SJCRH30 (cell line): ENCODE data around the gene KCNMA1. TPM values are rescaled to one million over a fixed set of nuclear protein-coding genes. Genes with fewer than 3 reads are reported as not detected.

Source experiments
- DNase-seq, 2 experiments: peaks; one replicate each; pipeline ENCODE4 v3.0.0-alpha.2; 2015 to 2020
- H3K27ac ChIP-seq: fragments of 250-450 bp; sonication (Bioruptor Pico); 2 replicates; pipeline ENCODE4 v1.5.1; 2020; ENCODE audit warnings: mild to moderate bottlenecking, moderate library complexity
- H3K27me3 ChIP-seq: fragments of 250-450 bp; sonication (Bioruptor Pico); 2 replicates; pipeline ENCODE4 v1.5.1; 2020; ENCODE audit warnings: mild to moderate bottlenecking, moderate library complexity
- H3K36me3 ChIP-seq: fragments of 250-450 bp; sonication (Bioruptor Pico); 2 replicates; pipeline ENCODE4 v1.5.1; 2020; ENCODE audit warnings: mild to moderate bottlenecking, moderate library complexity
- H3K4me1 ChIP-seq: fragments of 250-450 bp; sonication (Bioruptor Pico); 2 replicates; pipeline ENCODE4 v1.5.1; 2020; ENCODE audit warnings: mild to moderate bottlenecking, moderate library complexity
- H3K4me3 ChIP-seq: fragments of 250-450 bp; sonication (Bioruptor Pico); 2 replicates; pipeline ENCODE4 v1.5.1; 2020; ENCODE audit warnings: mild to moderate bottlenecking, moderate library complexity
- H3K9me3 ChIP-seq: fragments of 250-450 bp; sonication (Bioruptor Pico); replicated peaks from 2 replicates; pipeline ENCODE4 v1.5.1; 2020; ENCODE audit warnings: mild to moderate bottlenecking, moderate library complexity
- total RNA-seq: library from RNA; depleted of rRNA; stranded (reverse); fragments of >200 nt; shearing (Covaris generic); gene quantifications from 2 replicates; pipeline ENCODE4 v1.2.3, GENCODE V29; 2014

Gene KCNMA1
- total RNA-seq, 1 experiment from 2014 or later: 0.69 TPM

- H3K27ac ChIP-seq: peak overlapping the region; percentile 92
- no peaks in the 10 kb centered on the region for H3K27me3 ChIP-seq
- no peaks in the 10 kb centered on the region for H3K9me3 ChIP-seq
- DNase-seq: no peak
- H3K36me3 ChIP-seq: no peaks in the 10 kb centered on the region
- H3K4me3 ChIP-seq: no peak overlapping the region
- H3K4me1 ChIP-seq: peaks cover 44% of the 10 kb centered on the region
Measured at GRCh38 chr10:77430530-77430929, 207.1 kb downstream of the KCNMA1 start.

DNA sequence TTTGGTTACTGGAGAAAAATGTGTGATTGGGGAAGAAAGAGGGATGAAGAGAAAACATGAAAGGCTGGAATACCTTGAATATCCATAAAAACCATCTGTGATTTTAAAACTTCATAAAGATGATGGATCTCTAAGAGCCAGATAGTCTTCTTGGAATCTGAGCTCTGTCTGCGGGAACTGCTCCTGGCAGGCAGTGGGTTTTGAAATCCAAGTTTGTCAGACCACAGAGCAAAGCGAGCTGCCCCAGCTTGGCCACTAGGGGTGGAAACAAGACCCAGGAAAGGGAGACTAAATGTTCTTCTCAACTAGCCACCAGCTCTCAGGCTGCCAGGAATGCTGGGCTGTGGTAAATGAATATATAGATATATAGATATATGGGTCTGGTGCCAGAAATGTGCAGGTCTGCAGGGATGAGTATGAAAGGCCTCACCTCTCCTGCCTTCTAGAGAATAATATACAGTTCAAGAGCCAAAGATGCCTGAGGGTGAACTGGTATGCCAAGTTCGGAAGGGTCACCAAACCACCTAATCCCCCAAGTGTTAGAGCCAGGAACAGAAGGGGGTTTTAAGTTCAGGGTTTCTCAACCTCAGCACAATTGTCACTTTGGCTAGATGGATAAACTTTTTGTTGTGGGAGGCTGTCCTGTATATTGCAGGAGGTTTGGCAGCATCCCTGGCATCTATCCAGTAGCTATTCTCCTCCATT, 208.8 kb downstream of the KCNMA1 start:
- H3K27ac ChIP-seq: peak overlapping the region; percentile 17
- no peaks in the 10 kb centered on the region for H3K27me3 ChIP-seq
- peak; percentile 72 to 78 for DNase-seq

DNA sequence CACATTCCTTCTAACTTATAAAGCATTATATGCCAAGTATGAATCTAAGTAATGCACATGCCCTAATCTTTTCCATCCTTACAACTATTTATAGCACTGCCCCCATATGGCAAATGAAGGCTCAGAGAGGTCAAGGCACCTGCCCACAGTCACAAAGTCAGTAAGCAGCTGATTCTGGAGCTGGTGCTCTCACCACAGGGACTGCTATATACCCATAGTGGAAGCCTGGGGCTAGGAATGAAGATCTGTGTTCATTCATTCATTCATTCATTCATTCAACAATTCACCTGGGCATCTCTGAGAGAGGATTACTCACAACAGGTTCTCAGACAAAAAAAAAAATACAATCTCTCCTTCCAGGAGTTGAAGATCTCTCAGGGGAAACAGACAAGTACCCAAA, 213.4 kb downstream of the KCNMA1 start:
- Histone ChIP-seq H3K9me3 (no peaks in the 10 kb centered on the region), H3K4me3 (no peak overlapping the region), H3K27ac (no peak overlapping the region), H3K4me1 (peaks cover 19% of the 10 kb centered on the region), H3K36me3 (no peaks in the 10 kb centered on the region), H3K27me3 (no peaks in the 10 kb centered on the region)
- DNase-seq: no peak

More for the DNA sequence above, 208.8 kb downstream of the KCNMA1 start:
- Histone ChIP-seq H3K9me3 (no peaks in the 10 kb centered on the region), H3K4me3 (no peak overlapping the region), H3K4me1 (peaks cover 40% of the 10 kb centered on the region), H3K36me3 (no peaks in the 10 kb centered on the region)

DNA sequence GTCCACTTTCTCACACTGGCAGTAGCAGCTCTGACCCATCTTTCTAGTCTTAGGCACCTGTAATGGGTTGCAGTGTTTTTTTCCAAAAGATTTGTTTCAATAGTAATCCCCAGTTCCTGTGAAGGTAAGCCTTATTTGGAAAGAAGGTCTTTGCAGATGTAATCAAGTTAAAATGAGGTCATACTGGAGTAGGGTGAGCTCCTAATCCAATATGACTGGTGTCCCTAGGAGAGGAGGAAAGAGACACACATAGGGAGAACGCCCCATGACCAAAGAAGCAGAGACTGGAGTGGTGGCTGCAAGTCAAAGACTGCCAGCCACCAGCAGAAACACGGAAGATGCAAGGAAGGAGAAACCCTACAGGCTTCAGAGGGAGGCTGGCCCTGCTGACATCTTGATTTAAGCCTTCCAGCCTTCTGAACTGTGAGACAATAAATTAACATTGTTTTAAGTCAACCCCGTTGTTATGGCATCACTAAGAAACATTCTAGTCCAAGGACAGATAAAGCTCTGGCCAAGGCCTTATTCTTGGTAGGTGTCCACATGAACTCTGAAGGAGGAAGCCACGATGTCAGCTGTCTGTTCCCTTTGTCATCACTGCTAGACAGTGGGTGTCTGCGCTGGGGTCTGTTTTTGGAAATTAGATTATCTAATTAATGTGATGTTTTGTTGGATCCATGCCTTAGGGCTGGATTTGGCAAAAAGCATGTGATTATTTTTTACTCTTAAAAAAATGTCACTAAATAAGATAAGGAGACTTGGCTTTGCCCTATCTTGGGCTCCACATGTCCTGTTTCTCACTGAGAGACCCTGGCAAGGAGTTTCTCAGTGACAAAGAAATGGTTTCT, 214.9 kb downstream of the KCNMA1 start:
- no peak for DNase-seq

DNA sequence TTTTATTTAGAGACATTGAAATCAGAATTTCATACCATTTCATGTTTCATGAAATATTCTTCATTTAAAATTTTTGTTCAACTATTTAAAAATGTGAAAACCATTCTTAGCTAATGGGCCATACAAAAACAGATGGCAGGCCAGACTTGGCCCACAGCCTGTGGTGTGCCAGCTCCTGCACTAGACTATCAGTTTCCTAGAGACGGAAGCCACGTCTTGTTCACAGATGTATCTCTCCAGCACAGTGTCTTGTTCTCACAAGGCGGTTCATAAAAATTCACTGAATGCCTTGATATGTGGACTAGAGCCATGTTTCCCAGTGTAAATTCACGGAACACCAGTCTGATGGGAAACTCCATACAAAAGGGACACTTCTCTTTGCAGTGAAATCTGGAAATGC, 216.0 kb downstream of the KCNMA1 start:
- no peak overlapping the region for H3K4me3 ChIP-seq
- H3K27me3 ChIP-seq: no peaks in the 10 kb centered on the region
- no peak for DNase-seq
- H3K36me3 ChIP-seq: no peaks in the 10 kb centered on the region
- no peak overlapping the region for H3K27ac ChIP-seq
- peaks cover 13% of the 10 kb centered on the region for H3K4me1 ChIP-seq
- no peaks in the 10 kb centered on the region for H3K9me3 ChIP-seq

More for the DNA sequence above, 214.9 kb downstream of the KCNMA1 start:
- Histone ChIP-seq H3K4me1 (peaks cover 7% of the 10 kb centered on the region), H3K4me3 (no peak overlapping the region), H3K36me3 (no peaks in the 10 kb centered on the region), H3K27me3 (no peaks in the 10 kb centered on the region), H3K27ac (no peak overlapping the region), H3K9me3 (no peaks in the 10 kb centered on the region)

GRCh38 chr10:77420947-77421523, 216.6 kb downstream of the KCNMA1 start:
- DNase-seq: no peak
- Histone ChIP-seq H3K36me3 (no peaks in the 10 kb centered on the region), H3K27me3 (no peaks in the 10 kb centered on the region), H3K4me3 (no peak overlapping the region), H3K4me1 (peaks cover 19% of the 10 kb centered on the region), H3K27ac (no peak overlapping the region), H3K9me3 (no peaks in the 10 kb centered on the region)

GRCh38 chr10:77419979-77420378, 217.6 kb downstream of the KCNMA1 start:
- no peak for DNase-seq
- Histone ChIP-seq H3K36me3 (no peaks in the 10 kb centered on the region), H3K27ac (no peak overlapping the region), H3K27me3 (no peaks in the 10 kb centered on the region), H3K4me1 (peaks cover 27% of the 10 kb centered on the region), H3K4me3 (no peak overlapping the region), H3K9me3 (no peaks in the 10 kb centered on the region)

- H3K4me1 ChIP-seq: peaks cover 27% of the 10 kb centered on the region
- no peaks in the 10 kb centered on the region for H3K36me3 ChIP-seq
- H3K27ac ChIP-seq: no peak overlapping the region
- DNase-seq: no peak
- H3K9me3 ChIP-seq: no peaks in the 10 kb centered on the region
- H3K27me3 ChIP-seq: no peaks in the 10 kb centered on the region
- H3K4me3 ChIP-seq: no peak overlapping the region
Measured at GRCh38 chr10:77419056-77419455, 218.6 kb downstream of the KCNMA1 start.

- peaks cover 27% of the 10 kb centered on the region for H3K4me1 ChIP-seq
- H3K9me3 ChIP-seq: no peaks in the 10 kb centered on the region
- H3K4me3 ChIP-seq: no peak overlapping the region
- no peaks in the 10 kb centered on the region; the same call in 1 of the 2 replicates for H3K27me3 ChIP-seq
- no peaks in the 10 kb centered on the region for H3K36me3 ChIP-seq
- no peak overlapping the region for H3K27ac ChIP-seq
- DNase-seq: no peak
Measured at GRCh38 chr10:77417806-77418640, 219.6 kb downstream of the KCNMA1 start.

GRCh38 chr10:77417359-77417758, 220.2 kb downstream of the KCNMA1 start:
- H3K27me3 ChIP-seq: no peaks in the 10 kb centered on the region; the same call in 1 of the 2 replicates
- H3K27ac ChIP-seq: no peak overlapping the region
- H3K4me1 ChIP-seq: peaks cover 20% of the 10 kb centered on the region
- DNase-seq: no peak
- no peak overlapping the region for H3K4me3 ChIP-seq
- H3K36me3 ChIP-seq: no peaks in the 10 kb centered on the region
- no peaks in the 10 kb centered on the region for H3K9me3 ChIP-seq

DNA sequence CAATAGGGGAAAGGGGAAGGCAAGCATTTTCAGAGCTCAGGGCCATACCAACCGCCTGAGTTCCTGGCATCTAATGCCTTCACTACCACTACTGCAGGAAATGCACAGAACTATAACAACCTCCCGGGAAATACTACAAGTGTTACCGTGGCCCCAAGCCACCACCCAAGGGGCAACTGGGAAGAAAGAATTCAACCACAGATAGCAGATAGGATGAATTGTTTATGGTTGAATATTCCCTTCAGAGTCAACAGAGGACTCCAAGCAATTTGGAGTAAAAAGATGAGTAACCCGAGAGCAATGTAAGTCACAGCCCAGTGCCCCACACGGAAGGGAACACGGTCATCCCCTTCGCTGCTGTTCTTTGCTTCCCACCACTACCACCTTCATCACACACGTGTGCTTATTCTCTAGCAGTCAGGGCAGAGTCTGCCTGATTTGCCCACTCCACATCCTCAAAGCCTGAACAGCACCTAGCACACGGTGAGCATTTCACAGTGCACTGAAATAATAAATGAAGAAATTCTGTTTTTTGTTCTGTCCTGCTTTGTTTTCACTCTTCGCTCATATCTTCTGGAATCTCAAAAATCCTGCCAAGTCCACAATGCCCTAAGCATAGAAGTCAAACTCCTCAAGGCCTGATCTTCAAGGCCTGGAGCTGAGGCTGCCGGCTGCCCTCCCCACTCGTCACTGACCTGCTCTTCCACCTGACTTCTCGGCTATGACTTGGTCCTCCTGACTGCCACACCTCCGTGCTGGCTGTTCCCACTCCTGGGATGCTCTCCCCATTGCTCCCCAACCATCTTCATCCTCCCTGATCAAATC, 221.1 kb downstream of the KCNMA1 start:
- no peak overlapping the region for H3K4me3 ChIP-seq
- H3K4me1 ChIP-seq: peaks cover 20% of the 10 kb centered on the region
- no peak overlapping the region for H3K27ac ChIP-seq

GRCh38 chr10:77415313-77415960, 222.2 kb downstream of the KCNMA1 start:
- no peaks in the 10 kb centered on the region; the same call in 1 of the 2 replicates for H3K27me3 ChIP-seq
- no peak for DNase-seq
- no peaks in the 10 kb centered on the region for H3K36me3 ChIP-seq
- H3K9me3 ChIP-seq: no peaks in the 10 kb centered on the region
- H3K27ac ChIP-seq: no peak overlapping the region
- H3K4me1 ChIP-seq: peaks cover 27% of the 10 kb centered on the region
- no peak overlapping the region for H3K4me3 ChIP-seq

More for the DNA sequence above, 221.1 kb downstream of the KCNMA1 start:
- Histone ChIP-seq H3K27me3 (no peaks in the 10 kb centered on the region; the same call in 1 of the 2 replicates), H3K9me3 (no peaks in the 10 kb centered on the region), H3K36me3 (no peaks in the 10 kb centered on the region)
- peak in 1 of 2 experiments; percentile 23 for DNase-seq

DNA sequence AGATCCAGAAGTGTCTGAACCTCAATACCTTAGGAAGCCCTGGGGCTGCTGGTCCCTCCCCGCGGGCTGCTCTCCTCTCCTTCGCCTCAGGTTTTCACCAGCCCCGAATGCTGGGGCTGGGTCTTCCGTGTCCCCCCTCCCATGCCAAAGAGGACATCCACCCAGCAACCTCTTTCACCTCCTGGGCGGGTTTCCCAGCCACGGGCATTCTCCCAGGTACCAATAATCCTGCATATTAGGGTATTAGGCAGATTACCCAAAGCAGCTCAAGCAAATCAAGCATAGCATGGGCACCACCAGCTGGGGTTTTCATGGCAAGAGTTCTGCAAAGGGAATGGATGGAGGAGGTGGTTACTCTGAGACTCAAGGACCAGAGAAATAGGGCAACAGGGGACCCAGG, 224.4 kb downstream of the KCNMA1 start:
- peaks cover 39% of the 10 kb centered on the region for H3K4me1 ChIP-seq
- no peak overlapping the region for H3K4me3 ChIP-seq
- no peak overlapping the region for H3K27ac ChIP-seq
- DNase-seq: no peak
- H3K9me3 ChIP-seq: no peaks in the 10 kb centered on the region
- no peaks in the 10 kb centered on the region; the same call in 1 of the 2 replicates for H3K27me3 ChIP-seq
- H3K36me3 ChIP-seq: no peaks in the 10 kb centered on the region
